ENCODE data around the gene TBX6.

DNA sequence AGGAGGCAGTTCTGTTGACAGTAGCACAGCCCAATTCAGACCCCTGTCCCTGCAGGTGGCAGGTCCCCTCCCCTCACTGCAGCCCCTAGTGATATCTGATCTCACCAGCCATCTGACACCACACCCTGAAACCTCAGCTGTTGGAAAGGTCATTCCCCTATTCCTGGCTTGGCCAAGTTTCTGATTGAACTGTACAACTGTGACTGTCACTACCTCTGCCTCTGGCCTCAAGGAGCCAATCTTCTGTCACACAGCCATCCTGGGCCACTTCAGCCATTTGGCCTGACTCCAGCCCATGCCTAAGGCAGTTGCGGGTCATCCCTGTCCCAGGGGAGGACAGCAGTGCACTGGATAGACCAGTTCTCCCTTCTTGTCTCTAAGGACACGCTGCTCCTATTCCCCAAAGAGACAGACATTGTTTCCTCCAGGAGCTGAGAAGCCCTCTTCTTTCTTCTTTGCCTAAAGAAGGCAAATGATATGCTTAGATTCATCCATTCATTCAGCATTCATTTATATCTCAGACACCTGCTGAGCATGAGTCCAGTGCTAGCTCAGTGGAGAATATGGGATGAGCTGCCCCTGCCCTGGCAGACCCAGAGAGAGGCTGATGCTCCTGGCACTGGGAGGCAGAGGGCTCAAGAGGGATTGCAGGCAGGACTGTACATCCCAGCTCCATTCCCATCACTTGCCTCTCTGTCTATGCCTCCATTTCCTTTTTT is 30.7 kb downstream of the TBX6 start:
- no peak for TF ChIP-seq POLR2A (IDR thresholded peaks at IDR 0.05; ENCODE audit: low read depth, low read length)
- TF ChIP-seq POLR2AphosphoS5 (IDR thresholded peaks at IDR 0.05; ENCODE audit: low read depth, low read length): no peak
- no peak for TF ChIP-seq TAF1 (IDR thresholded peaks at IDR 0.05; ENCODE audit: borderline replicate concordance, low read depth, low read length)

Data from GM12892 (cell line).